ENCODE measurements around the gene ADORA1. TPM values are rescaled to one million over a fixed set of nuclear protein-coding genes. Genes with fewer than 3 reads are reported as not detected.

The ADORA1 gene
- total RNA-seq, 4 donors from 2014 or later = 0.94 to 25.6 (median 6.8) TPM

GRCh38 chr1:203146537-203146936, 19.0 kb downstream of the ADORA1 start:
- 47 to 70% methylated on average over 7 of the region's 7 CpGs for WGBS, 2 donors
- intact Hi-C loops (cut with DNase I) = no loop called here
- peak; percentile 53 to 55 for DNase-seq
- no peaks in the 10 kb centered on the region for H3K36me3 ChIP-seq
- H3K4me3 ChIP-seq (replicated peaks in 1 of 3) = no peak overlapping the region
- TF ChIP-seq POLR2A (IDR thresholded peaks at IDR 0.05) (no peak), CTCF (IDR thresholded peaks at IDR 0.05) (no peak)
- H3K27ac ChIP-seq = no peak overlapping the region
- H3K9me3 ChIP-seq = no peaks in the 10 kb centered on the region
- peaks cover 7% of the 10 kb centered on the region in 2 donors for H3K4me1 ChIP-seq
- H3K27me3 ChIP-seq = no peaks in the 10 kb centered on the region

GRCh38 chr1:203147376-203147775, 19.9 kb downstream of the ADORA1 start:
- TF ChIP-seq POLR2A (IDR thresholded peaks at IDR 0.05) (no peak), CTCF (IDR thresholded peaks at IDR 0.05) (no peak)
- DNase-seq = peak in 1 of 2 donors; percentile 48
- intact Hi-C loops (cut with DNase I) = no loop called here
- 73 to 81% methylated on average over 5 of the region's 5 CpGs for WGBS, 2 donors
- Histone ChIP-seq H3K4me1 (peaks cover 15 to 16% of the 10 kb centered on the region in 2 donors), H3K27me3 (no peaks in the 10 kb centered on the region), H3K27ac (no peak overlapping the region), H3K4me3 (replicated peaks in 1 of 3) (no peak overlapping the region), H3K9me3 (no peaks in the 10 kb centered on the region), H3K36me3 (no peaks in the 10 kb centered on the region)

- intact Hi-C loops (cut with DNase I) = no loop called here
- Histone ChIP-seq H3K4me1 (peaks cover 23% of the 10 kb centered on the region in 2 donors), H3K36me3 (no peaks in the 10 kb centered on the region), H3K27me3 (no peaks in the 10 kb centered on the region), H3K27ac (no peak overlapping the region), H3K9me3 (no peaks in the 10 kb centered on the region), H3K4me3 (replicated peaks in 1 of 3) (no peak overlapping the region)
- WGBS, 2 donors = 81 to 88% methylated on average over 5 of the region's 5 CpGs
- DNase-seq = no peak
- TF ChIP-seq POLR2A (IDR thresholded peaks at IDR 0.05) (no peak), CTCF (IDR thresholded peaks at IDR 0.05) (peak in 3 of 6 experiments; percentile 28 to 43 (median 38))
Observed at GRCh38 chr1:203148127-203148526, 20.6 kb downstream of the ADORA1 start.

- H3K4me1 ChIP-seq = peaks cover 27 to 28% of the 10 kb centered on the region in 2 donors
- intact Hi-C loops (cut with DNase I) = no loop called here
- WGBS, 2 donors = 90 to 92% methylated on average over 12 of the region's 12 CpGs
- TF ChIP-seq CTCF (IDR thresholded peaks at IDR 0.05) (no peak), POLR2A (IDR thresholded peaks at IDR 0.05) (no peak)
- no peak for DNase-seq
- no peak overlapping the region for H3K4me3 ChIP-seq (replicated peaks in 1 of 3)
- no peaks in the 10 kb centered on the region for H3K27me3 ChIP-seq
- H3K36me3 ChIP-seq = no peaks in the 10 kb centered on the region
- no peak overlapping the region for H3K27ac ChIP-seq
- no peaks in the 10 kb centered on the region for H3K9me3 ChIP-seq
Observed at GRCh38 chr1:203148579-203148978, 21.1 kb downstream of the ADORA1 start.

- Histone ChIP-seq H3K36me3 (no peaks in the 10 kb centered on the region), H3K4me3 (replicated peaks in 1 of 3) (no peak overlapping the region), H3K27ac (peak overlapping the region in 2 of 3 donors; percentile 10 to 50), H3K27me3 (no peaks in the 10 kb centered on the region), H3K9me3 (no peaks in the 10 kb centered on the region), H3K4me1 (peaks cover 33 to 35% of the 10 kb centered on the region in 2 donors)
- TF ChIP-seq CTCF (IDR thresholded peaks at IDR 0.05) (no peak), POLR2A (IDR thresholded peaks at IDR 0.05) (no peak)
- intact Hi-C loops (cut with DNase I) = no loop called here
- DNase-seq = no peak
- WGBS, 2 donors = 63 to 66% methylated on average over 7 of the region's 7 CpGs
Observed at GRCh38 chr1:203149188-203149840, 21.8 kb downstream of the ADORA1 start.

Data from thyroid gland (tissue), 4 donors.